ENCODE measurements around the gene MIEF1.

Gene MIEF1

DNA sequence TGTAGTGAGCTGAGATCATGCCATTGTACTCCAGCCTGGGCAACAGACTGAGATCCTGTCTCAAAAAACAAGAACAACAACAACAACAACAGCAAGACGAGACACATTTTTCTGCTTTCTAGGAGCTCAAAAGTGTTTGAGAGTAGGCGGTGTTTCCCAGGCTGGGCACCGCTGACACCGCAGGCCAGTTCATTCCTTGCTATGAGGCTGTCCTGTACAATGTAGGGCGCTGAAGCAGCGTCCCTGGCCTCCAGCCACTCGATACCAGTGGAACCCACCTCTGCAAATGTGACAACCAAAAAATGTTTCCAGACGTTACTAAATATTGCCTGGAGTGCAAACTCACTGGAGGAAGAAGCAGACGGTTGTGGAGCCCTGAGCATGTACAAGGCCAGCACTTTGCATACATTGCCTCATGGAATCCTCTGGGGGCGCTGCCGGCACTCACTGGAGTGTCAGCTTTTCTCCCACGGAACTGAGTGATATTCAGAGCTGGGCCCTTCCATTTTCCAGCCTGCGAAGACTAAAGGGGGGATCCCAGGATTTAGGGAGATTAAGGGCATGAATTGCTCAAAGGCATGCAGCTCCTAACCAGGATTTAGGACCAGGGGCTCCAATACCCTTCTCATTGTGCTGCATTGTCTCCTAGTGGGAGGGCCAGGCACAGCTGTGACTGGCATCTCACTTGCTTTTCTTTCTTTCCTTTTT lies 5.8 kb upstream of the MIEF1 start:
- Histone ChIP-seq H2AFZ (ENCODE audit: low read length) (no peak overlapping the region), H3K27ac (ENCODE audit: low read depth, low read length, poor library complexity, severe bottlenecking) (peak overlapping the region; percentile 68)

DNA sequence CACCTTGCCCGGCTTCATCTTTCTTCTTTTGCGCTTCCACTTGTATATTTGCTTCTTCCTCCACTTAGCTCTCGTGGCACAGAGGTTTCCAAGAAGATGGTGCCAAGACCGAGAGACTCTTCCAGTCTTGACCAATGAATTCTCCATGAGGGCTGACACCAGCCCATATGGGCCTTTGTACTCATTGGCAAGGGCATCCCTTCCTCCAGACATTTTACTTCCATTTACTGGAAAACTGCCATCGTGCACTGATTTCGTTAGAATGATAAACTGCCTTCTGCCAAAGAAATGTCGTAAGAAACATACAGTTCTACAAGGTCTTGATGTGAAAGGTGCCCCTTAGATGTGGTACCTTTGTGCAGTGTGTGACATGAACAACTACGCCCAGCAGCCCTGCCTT lies 4.7 kb upstream of the MIEF1 start:
- Histone ChIP-seq H3K9ac (ENCODE audit: low read length) (no peak overlapping the region), H3K4me2 (ENCODE audit: low read length) (no peak overlapping the region), H3K4me1 (ENCODE audit: insufficient read depth, low read length, severe bottlenecking) (peaks cover 12% of the 10 kb centered on the region), H4K20me1 (ENCODE audit: insufficient read depth, low read length) (no peaks in the 10 kb centered on the region), H3K27me3 (ENCODE audit: insufficient read depth, low read length) (no peaks in the 10 kb centered on the region), H3K27ac (ENCODE audit: low read depth, low read length, poor library complexity, severe bottlenecking) (no peak overlapping the region), H3K9me2 (ENCODE audit: low read depth, low read length) (no peaks in the 10 kb centered on the region), H3K79me2 (ENCODE audit: insufficient read depth, low read length) (no peaks in the 10 kb centered on the region), H3K9me3 (ENCODE audit: low read length) (no peaks in the 10 kb centered on the region), H3K4me3 (ENCODE audit: low read depth, low read length, poor library complexity, severe bottlenecking) (no peak overlapping the region), H2AFZ (ENCODE audit: low read length) (no peak overlapping the region), H3K36me3 (ENCODE audit: insufficient read depth, low read length) (peaks cover 2% of the 10 kb centered on the region; the same call in 1 of the 2 replicates), H3F3A (ENCODE audit: insufficient read depth, low read length) (no peaks in the 10 kb centered on the region)
- TF ChIP-seq, protein P1, sequence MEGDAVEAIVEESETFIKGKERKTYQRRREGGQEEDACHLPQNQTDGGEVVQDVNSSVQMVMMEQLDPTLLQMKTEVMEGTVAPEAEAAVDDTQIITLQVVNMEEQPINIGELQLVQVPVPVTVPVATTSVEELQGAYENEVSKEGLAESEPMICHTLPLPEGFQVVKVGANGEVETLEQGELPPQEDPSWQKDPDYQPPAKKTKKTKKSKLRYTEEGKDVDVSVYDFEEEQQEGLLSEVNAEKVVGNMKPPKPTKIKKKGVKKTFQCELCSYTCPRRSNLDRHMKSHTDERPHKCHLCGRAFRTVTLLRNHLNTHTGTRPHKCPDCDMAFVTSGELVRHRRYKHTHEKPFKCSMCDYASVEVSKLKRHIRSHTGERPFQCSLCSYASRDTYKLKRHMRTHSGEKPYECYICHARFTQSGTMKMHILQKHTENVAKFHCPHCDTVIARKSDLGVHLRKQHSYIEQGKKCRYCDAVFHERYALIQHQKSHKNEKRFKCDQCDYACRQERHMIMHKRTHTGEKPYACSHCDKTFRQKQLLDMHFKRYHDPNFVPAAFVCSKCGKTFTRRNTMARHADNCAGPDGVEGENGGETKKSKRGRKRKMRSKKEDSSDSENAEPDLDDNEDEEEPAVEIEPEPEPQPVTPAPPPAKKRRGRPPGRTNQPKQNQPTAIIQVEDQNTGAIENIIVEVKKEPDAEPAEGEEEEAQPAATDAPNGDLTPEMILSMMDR (IDR thresholded peaks at IDR 0.05; ENCODE audit: low read length) = no peak
- no peak for TF ChIP-seq EZH2 (IDR thresholded peaks at IDR 0.05; ENCODE audit: borderline replicate concordance, low read length)

More for the DNA sequence above, 5.8 kb upstream of the MIEF1 start:
- no peak overlapping the region for H3K4me3 ChIP-seq (ENCODE audit: low read depth, low read length, poor library complexity, severe bottlenecking)
- H3K79me2 ChIP-seq (ENCODE audit: insufficient read depth, low read length) = no peaks in the 10 kb centered on the region
- H3K36me3 ChIP-seq (ENCODE audit: insufficient read depth, low read length) = peaks cover 12% of the 10 kb centered on the region; the same call in 1 of the 2 replicates
- TF ChIP-seq, protein P1 (IDR thresholded peaks at IDR 0.05; ENCODE audit: low read length) = peak; percentile 94
- TF ChIP-seq EZH2 (IDR thresholded peaks at IDR 0.05; ENCODE audit: borderline replicate concordance, low read length) = no peak
- H3F3A ChIP-seq (ENCODE audit: insufficient read depth, low read length) = no peaks in the 10 kb centered on the region
- H3K9ac ChIP-seq (ENCODE audit: low read length) = no peak overlapping the region
- no peaks in the 10 kb centered on the region for H3K9me2 ChIP-seq (ENCODE audit: low read depth, low read length)
- H3K9me3 ChIP-seq (ENCODE audit: low read length) = no peaks in the 10 kb centered on the region
- no peaks in the 10 kb centered on the region for H3K27me3 ChIP-seq (ENCODE audit: insufficient read depth, low read length)
- H3K4me2 ChIP-seq (ENCODE audit: low read length) = no peak overlapping the region
- no peaks in the 10 kb centered on the region for H4K20me1 ChIP-seq (ENCODE audit: insufficient read depth, low read length)
- H3K4me1 ChIP-seq (ENCODE audit: insufficient read depth, low read length, severe bottlenecking) = peaks cover 7% of the 10 kb centered on the region

DNA sequence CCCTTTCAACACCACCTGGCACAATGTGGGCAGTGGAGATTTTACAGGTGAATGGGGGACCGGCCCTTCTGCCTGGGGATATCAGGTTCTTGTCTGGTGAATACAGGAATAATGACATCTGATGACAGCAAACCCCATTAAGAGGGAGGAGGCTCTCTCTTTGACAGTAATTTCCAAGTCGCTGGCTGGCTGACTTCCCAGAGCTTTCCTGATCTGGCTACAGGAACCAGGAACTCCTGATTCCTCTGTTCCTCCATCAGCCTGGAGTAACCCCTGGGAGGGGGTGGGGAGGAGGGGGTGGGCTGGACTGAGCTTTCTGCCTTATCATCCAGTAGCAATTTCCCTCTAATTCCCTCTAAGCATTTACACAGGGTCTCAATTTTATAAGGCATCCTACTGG lies 3.7 kb upstream of the MIEF1 start:
- Histone ChIP-seq H3K4me1 (ENCODE audit: insufficient read depth, low read length, severe bottlenecking) (peaks cover 18% of the 10 kb centered on the region), H3K9ac (ENCODE audit: low read length) (no peak overlapping the region), H3K27ac (ENCODE audit: low read depth, low read length, poor library complexity, severe bottlenecking) (no peak overlapping the region), H3K27me3 (ENCODE audit: insufficient read depth, low read length) (no peaks in the 10 kb centered on the region), H3K4me2 (ENCODE audit: low read length) (no peak overlapping the region), H3F3A (ENCODE audit: insufficient read depth, low read length) (no peaks in the 10 kb centered on the region), H3K4me3 (ENCODE audit: low read depth, low read length, poor library complexity, severe bottlenecking) (no peak overlapping the region), H2AFZ (ENCODE audit: low read length) (no peak overlapping the region), H3K79me2 (ENCODE audit: insufficient read depth, low read length) (peaks cover 9% of the 10 kb centered on the region), H4K20me1 (ENCODE audit: insufficient read depth, low read length) (no peaks in the 10 kb centered on the region), H3K9me3 (ENCODE audit: low read length) (no peaks in the 10 kb centered on the region), H3K9me2 (ENCODE audit: low read depth, low read length) (no peaks in the 10 kb centered on the region), H3K36me3 (ENCODE audit: insufficient read depth, low read length) (peaks cover 8% of the 10 kb centered on the region; the same call in 1 of the 2 replicates)
- TF ChIP-seq, protein P1 (IDR thresholded peaks at IDR 0.05; ENCODE audit: low read length) = no peak
- TF ChIP-seq EZH2 (IDR thresholded peaks at IDR 0.05; ENCODE audit: borderline replicate concordance, low read length) = no peak

Data from OCI-LY1 (cell line).